Ishikawa (cell line): ENCODE measurements around the gene VWF.

Experiments used
- CEBPB ChIP-seq: IDR thresholded peaks from 2 replicates; pipeline ENCODE4 v1.6.1; 2012
- CREB1 ChIP-seq: IDR thresholded peaks from 2 replicates; pipeline ENCODE4 v1.6.1; 2012; ENCODE audit warnings: low read depth
- EGR1 ChIP-seq: IDR thresholded peaks from 2 replicates; pipeline ENCODE4 v1.6.1; 2012
- EP300 ChIP-seq: IDR thresholded peaks from 2 replicates; pipeline ENCODE4 v1.6.1; 2012; ENCODE audit warnings: borderline replicate concordance
- FOXM1 ChIP-seq: IDR thresholded peaks from 2 replicates; pipeline ENCODE4 v1.6.1; 2012; ENCODE audit warnings: low read depth, borderline replicate concordance
- NFIC ChIP-seq: IDR thresholded peaks from 2 replicates; pipeline ENCODE4 v1.6.1; 2012
- RAD21 ChIP-seq: IDR thresholded peaks from 2 replicates; pipeline ENCODE4 v1.6.1; 2012; ENCODE audit warnings: low read depth
- TAF1 ChIP-seq: IDR thresholded peaks from 2 replicates; pipeline ENCODE4 v1.6.1; 2012; ENCODE audit warnings: low read depth, mild to moderate bottlenecking
- TCF12 ChIP-seq: IDR thresholded peaks from 2 replicates; pipeline ENCODE4 v1.6.1; 2012; ENCODE audit warnings: low read depth
- TEAD4 ChIP-seq: IDR thresholded peaks from 2 replicates; pipeline ENCODE4 v1.6.1; 2012
- YY1 ChIP-seq: IDR thresholded peaks from 2 replicates; pipeline ENCODE4 v1.6.1; 2012; ENCODE audit warnings: low read depth
- ZBTB7A ChIP-seq: IDR thresholded peaks from 2 replicates; pipeline ENCODE4 v1.6.1; 2012; ENCODE audit warnings: low read depth
- TF ChIP-seq, protein P1 (sequence below): IDR thresholded peaks from 2 replicates; pipeline ENCODE4 v1.6.1; 2012
- TF ChIP-seq, protein P2 (sequence below): IDR thresholded peaks from 2 replicates; pipeline ENCODE4 v1.6.1; 2012
- TF ChIP-seq, protein P3 (sequence below): IDR thresholded peaks from 2 replicates; pipeline ENCODE4 v1.6.1; 2012; ENCODE audit warnings: low read depth, mild to moderate bottlenecking

Gene VWF

DNA sequence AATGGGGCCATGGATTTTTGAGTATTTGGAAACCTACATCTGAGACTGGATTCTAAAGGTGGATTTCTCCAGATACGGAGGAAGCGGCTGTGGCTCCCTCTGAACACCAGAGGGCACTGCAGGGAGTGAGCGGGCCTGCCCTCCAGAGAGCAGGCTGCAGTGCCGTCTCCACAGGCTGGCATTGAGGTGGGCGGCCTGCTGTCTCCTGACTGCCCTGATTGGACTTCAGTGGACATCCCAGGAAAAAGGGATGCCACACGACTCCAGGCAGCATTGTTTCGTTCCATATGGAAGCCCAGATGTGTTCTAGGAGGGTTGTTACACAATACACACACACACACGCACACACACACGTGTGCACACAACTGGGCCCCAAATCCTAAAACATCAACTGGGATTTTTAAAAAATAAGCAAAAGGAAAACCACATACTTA is 158.5 kb downstream of the VWF start:
- TF ChIP-seq TAF1 (no peak), ZBTB7A (no peak), RAD21 (peak; percentile 55), EGR1 (no peak), TCF12 (no peak), CEBPB (0 out of 2 replicates have a peak, but pooled peaks have one; percentile 25), FOXM1 (no peak), NFIC (no peak), TEAD4 (no peak), CREB1 (no peak)
- TF ChIP-seq, protein P1, sequence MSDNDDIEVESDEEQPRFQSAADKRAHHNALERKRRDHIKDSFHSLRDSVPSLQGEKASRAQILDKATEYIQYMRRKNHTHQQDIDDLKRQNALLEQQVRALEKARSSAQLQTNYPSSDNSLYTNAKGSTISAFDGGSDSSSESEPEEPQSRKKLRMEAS = no peak
- TF ChIP-seq, protein P2, sequence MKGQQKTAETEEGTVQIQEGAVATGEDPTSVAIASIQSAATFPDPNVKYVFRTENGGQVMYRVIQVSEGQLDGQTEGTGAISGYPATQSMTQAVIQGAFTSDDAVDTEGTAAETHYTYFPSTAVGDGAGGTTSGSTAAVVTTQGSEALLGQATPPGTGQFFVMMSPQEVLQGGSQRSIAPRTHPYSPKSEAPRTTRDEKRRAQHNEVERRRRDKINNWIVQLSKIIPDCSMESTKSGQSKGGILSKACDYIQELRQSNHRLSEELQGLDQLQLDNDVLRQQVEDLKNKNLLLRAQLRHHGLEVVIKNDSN = no peak

DNA sequence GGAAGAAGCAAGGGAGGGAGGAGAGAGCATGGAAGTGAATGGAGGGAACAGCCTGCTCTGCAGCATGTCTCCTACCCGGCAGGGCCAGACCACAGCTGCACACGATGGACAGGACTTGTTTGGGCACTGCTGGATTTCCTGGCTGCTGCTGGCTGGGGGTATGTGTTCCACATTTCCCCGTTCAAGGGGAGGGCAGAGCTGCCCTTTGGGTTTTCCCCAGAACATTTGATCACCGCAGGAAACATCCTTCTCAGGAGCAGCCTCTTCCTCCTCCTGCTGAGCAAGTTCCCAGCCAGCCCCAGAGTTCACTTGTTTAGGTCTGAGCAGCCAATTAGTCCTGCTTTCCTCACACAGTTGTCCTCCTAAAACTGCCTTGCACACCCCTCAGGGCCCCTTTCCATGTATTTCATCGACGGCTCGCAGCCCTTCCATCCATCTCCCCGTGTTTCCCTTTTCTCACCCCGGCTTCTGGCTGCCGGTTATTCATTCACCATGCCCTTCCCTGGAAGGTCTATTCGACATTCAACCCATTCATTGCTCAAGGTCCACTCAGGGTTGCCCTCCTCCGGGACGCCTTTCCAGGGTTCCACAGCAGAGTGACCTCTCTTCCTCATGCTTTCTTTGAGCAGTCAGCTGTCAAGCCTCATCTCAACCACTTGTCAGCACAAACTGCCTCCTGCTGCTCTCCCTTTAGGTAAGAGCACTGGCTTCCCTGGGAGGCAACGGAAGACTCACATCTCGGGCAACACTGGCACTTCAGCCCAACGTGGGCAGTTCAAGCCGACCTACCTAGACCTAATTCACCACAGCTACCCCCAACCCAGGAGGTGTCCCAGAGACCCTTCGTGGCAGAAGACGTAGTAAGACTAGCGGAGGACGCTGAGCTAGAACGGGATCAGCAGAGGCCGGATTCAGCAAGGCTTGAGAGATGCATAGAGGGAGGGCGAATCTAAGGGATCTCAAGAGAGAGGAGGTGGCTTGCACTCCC is 159.3 kb downstream of the VWF start:
- TF ChIP-seq RAD21 (no peak), EGR1 (no peak), NFIC (no peak), CEBPB (no peak), FOXM1 (no peak), TAF1 (no peak), ZBTB7A (no peak), YY1 (no peak), EP300 (no peak), TCF12 (no peak), TEAD4 (no peak), CREB1 (no peak)
- TF ChIP-seq, protein P1 = no peak
- TF ChIP-seq, protein P2 = no peak
- TF ChIP-seq, protein P3, sequence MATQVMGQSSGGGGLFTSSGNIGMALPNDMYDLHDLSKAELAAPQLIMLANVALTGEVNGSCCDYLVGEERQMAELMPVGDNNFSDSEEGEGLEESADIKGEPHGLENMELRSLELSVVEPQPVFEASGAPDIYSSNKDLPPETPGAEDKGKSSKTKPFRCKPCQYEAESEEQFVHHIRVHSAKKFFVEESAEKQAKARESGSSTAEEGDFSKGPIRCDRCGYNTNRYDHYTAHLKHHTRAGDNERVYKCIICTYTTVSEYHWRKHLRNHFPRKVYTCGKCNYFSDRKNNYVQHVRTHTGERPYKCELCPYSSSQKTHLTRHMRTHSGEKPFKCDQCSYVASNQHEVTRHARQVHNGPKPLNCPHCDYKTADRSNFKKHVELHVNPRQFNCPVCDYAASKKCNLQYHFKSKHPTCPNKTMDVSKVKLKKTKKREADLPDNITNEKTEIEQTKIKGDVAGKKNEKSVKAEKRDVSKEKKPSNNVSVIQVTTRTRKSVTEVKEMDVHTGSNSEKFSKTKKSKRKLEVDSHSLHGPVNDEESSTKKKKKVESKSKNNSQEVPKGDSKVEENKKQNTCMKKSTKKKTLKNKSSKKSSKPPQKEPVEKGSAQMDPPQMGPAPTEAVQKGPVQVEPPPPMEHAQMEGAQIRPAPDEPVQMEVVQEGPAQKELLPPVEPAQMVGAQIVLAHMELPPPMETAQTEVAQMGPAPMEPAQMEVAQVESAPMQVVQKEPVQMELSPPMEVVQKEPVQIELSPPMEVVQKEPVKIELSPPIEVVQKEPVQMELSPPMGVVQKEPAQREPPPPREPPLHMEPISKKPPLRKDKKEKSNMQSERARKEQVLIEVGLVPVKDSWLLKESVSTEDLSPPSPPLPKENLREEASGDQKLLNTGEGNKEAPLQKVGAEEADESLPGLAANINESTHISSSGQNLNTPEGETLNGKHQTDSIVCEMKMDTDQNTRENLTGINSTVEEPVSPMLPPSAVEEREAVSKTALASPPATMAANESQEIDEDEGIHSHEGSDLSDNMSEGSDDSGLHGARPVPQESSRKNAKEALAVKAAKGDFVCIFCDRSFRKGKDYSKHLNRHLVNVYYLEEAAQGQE = no peak

DNA sequence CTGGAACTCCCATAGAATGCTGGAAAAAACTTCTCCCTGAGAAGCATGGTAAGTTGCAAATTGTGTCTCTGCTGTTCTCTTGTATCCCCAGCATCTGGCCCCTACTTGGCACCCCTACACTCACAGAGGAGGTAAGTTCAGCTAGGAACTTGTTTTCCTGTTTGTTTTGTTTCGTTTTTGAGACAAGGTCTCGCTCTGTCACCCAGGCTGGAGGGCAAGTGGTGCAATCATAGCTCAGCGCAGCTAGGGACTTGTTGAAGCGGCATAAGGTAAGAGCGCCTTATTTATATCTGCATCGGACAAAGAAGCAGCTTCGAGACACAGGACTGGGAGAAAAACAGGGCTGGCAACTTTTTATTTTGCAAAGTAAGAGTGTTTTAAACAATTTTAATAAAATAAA is 161.0 kb downstream of the VWF start:
- TF ChIP-seq RAD21 = no peak
- no peak for TF ChIP-seq TCF12
- no peak for TF ChIP-seq CREB1
- TF ChIP-seq, protein P2 = no peak
- no peak for TF ChIP-seq TEAD4
- TF ChIP-seq YY1 = no peak
- no peak for TF ChIP-seq EP300
- TF ChIP-seq ZBTB7A = no peak
- TF ChIP-seq, protein P1 = no peak
- no peak for TF ChIP-seq NFIC
- no peak for TF ChIP-seq FOXM1
- TF ChIP-seq CEBPB = no peak
- TF ChIP-seq, protein P3 = no peak

DNA sequence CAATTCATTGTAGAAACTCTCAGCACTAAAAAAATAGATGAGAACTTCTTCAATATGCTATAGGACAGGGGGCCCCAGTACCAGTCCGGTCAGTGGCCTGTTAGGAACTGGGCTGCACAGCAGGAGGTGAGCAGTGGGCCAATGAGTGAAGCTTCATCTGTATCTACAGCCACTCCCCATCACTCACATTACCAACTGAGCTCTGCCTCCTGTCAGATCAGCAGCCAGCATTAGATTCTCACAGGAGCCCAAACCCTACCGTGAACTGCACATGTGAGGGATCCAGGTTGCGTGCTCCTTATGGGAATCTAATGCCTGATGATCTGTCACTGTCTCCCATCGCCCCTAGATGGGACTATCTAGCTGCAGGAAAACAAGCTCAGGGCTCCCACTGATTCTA is 163.7 kb downstream of the VWF start:
- TF ChIP-seq TCF12 (no peak), TAF1 (no peak)
- TF ChIP-seq, protein P1 = no peak
- TF ChIP-seq, protein P2 = no peak
